ENCODE results near the gene TTLL7. TPM values are rescaled to one million over a fixed set of nuclear protein-coding genes. Genes with fewer than 3 reads are reported as not detected.

Gene TTLL7
- total RNA-seq, 1 donor from 2014 or later: 0.40 TPM

DNA sequence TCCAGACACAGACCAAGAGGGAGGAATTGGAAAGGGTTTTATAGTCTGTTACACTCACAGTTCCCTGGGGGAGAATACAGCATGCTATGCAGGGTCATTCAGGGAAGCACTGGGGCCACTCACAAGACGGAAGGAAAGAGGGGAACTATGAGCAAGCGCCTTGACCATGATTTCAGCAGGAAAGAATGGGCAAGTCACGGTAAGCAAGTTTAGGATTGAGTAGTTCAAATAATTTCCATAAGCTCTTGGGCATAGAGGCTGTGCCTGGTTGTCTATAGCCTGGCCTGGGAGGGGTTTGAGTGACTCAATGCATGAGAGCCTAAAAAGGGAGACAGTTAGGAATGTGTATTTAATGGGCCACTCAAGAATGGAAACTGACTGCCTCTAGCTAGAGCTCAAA lies 176.7 kb downstream of the TTLL7 start:
- DNase-seq (ENCODE audit: low read depth in 2 of 2): peak in 1 of 2 donors; percentile 1

DNA sequence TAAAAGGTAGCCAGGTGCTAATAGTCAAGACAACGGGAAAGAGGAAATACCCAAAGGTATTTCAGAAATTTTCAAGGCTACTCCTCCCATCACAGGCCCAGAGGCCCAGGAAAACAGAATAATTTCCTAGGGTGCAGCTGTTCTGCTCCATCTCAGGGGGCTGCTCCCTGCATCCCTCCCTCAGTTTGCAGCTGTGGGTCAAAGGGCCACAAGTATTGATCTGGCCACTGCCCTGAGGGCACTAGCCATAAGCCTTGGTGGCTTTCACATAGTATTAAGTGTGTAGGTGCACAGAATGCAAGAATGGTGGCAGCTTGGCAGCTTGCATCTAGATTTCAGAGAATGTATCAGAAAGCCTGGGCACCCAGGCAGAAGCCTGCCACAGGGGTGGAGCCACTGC lies 179.5 kb downstream of the TTLL7 start:
- no peak for DNase-seq (ENCODE audit: low read depth in 2 of 2)

DNA sequence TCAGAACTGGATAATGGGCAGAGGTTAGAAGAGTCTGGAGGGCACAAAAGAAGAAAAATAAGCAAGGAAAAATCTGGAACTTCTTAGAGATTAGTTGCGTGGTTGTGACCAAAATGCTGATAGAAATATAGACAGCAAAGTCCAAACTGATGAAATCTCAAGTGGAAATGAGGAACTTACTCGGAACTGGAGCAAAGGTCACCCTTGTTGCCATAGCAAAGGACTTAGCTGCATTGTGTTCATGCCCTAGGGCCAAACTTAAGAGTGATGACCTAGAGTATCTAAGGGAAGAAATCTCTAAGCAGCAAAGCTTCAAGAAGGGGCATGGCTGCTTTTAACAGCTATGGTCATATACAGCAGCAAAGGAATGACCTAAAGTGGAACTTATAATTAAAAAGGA lies 180.0 kb downstream of the TTLL7 start:
- DNase-seq (ENCODE audit: low read depth in 2 of 2): no peak

DNA sequence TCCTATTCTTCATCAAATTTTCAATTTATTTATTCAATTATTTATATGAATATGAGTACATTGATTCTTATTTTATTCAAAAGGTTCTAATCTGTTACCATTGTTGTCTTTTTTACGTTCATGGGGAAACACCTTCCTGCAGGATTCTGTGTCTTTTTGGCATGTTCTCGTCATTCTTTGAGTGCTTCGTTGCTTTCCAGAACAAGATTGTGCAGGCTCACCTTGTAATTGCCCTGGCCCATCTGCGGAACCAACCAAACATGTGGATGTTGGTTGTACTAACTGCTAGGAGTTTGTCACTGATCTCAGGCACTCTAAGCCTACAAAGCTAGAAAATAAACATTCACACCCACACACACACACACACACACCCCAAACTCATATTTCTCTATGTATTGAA lies 182.1 kb downstream of the TTLL7 start:
- no peak for DNase-seq (ENCODE audit: low read depth in 2 of 2)

DNA sequence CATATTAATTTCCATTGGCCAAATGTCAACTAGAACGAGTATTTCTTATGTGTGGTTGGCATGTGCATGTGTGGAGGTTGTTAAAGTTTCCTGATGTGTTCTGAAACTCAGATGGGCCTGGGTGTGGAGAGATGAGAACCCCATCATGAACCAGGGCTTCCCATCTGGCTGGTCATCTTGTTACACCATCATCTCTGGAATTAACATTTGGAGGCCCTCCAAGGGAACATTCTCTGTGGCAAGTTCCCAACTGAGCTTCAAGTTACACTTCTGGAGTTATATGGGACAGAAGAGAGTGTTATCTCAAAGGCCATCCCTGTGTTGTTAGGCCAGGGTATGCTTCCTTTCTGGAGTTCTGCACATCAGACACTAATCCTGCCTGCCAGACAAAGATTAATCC lies 183.6 kb downstream of the TTLL7 start:
- DNase-seq (ENCODE audit: low read depth in 2 of 2): no peak

Other genes starting within 250 kb of the TTLL7 start
- gene PRKACB, start 145.1 kb upstream of the TTLL7 start, total RNA-seq: 5.0 and 20.5 TPM in 2 replicates

Data from lung microvascular endothelial cell (primary cell).